ENCODE data around the gene UXT. TPM values are rescaled to one million over a fixed set of nuclear protein-coding genes. Genes with fewer than 3 reads are reported as not detected.
"Not testable (repeated sequence)": the region's sequence is repeated elsewhere in the genome, so short reads cannot be mapped to it uniquely, and the experiment has no call there.

UXT gene
- total and polyA plus RNA-seq, 4 donors = 34.0 to 99.0 (median 65.3) TPM

DNA sequence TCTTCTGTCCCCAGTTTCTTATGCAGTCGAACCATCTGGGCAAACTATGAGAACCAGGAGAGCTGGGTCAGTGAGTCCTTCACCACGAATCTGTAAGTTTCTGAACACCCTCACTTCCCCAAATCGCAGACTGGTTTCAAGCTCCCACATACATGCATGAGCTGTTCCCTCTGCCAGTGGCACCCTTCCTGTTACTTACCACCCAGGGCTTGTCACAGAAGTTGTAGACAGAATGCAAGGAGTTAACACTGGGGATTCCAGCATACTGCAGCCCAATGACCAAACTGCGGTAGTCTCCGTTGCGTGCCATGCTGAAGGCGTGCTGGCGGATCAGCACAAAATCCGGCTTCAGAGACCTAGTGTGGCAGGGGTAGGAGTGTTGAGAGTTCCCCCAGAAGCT, 54.0 kb downstream of the UXT start:
- H3K4me3 ChIP-seq (ENCODE audit: low read depth in 1 of 3, low read length in 3 of 3) = no peak overlapping the region
- H3K27me3 ChIP-seq (ENCODE audit: control insufficient read depth in 4 of 4, insufficient read depth in 4 of 4, low read length in 3 of 4) = no peaks in the 10 kb centered on the region
- 70% methylated on average over 9 of the region's 9 CpGs for WGBS
- H3K27ac ChIP-seq (ENCODE audit: low read depth in 1 of 2, low read length in 2 of 2) = no peak overlapping the region
- H3K36me3 ChIP-seq (ENCODE audit: control insufficient read depth in 4 of 4, insufficient read depth in 3 of 4, low read depth in 1 of 4, low read length in 3 of 4) = no peaks in the 10 kb centered on the region
- H3K9ac ChIP-seq (ENCODE audit: low read depth in 1 of 2, low read length in 2 of 2) = no peak overlapping the region
- DNase-seq (ENCODE audit: low spot score) = no peak
- H3K9me3 ChIP-seq (ENCODE audit: control insufficient read depth in 4 of 4, low read length in 3 of 4) = no peaks in the 10 kb centered on the region
- no peak for TF ChIP-seq TAF1 (conservative IDR thresholded peaks at IDR 0.05)
- no peak for TF ChIP-seq RXRA (IDR thresholded peaks at IDR 0.05)
- TF ChIP-seq JUND (IDR thresholded peaks at IDR 0.05) = no peak
- no peak for TF ChIP-seq SP1 (IDR thresholded peaks at IDR 0.05)
- TF ChIP-seq HNF4G (IDR thresholded peaks at IDR 0.05) = no peak
- TF ChIP-seq ZBTB33 (IDR thresholded peaks at IDR 0.05) = no peak
- TF ChIP-seq HNF4A (conservative IDR thresholded peaks at IDR 0.05) = no peak
- TF ChIP-seq GABPA (IDR thresholded peaks at IDR 0.05 in 1 of 2, conservative IDR thresholded peaks at IDR 0.05 in 1 of 2) = no peak
- TF ChIP-seq, protein P1, sequence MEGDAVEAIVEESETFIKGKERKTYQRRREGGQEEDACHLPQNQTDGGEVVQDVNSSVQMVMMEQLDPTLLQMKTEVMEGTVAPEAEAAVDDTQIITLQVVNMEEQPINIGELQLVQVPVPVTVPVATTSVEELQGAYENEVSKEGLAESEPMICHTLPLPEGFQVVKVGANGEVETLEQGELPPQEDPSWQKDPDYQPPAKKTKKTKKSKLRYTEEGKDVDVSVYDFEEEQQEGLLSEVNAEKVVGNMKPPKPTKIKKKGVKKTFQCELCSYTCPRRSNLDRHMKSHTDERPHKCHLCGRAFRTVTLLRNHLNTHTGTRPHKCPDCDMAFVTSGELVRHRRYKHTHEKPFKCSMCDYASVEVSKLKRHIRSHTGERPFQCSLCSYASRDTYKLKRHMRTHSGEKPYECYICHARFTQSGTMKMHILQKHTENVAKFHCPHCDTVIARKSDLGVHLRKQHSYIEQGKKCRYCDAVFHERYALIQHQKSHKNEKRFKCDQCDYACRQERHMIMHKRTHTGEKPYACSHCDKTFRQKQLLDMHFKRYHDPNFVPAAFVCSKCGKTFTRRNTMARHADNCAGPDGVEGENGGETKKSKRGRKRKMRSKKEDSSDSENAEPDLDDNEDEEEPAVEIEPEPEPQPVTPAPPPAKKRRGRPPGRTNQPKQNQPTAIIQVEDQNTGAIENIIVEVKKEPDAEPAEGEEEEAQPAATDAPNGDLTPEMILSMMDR (IDR thresholded peaks at IDR 0.05; ENCODE audit: low read depth, low read length, missing input control) = no peak
- TF ChIP-seq ATF3 (IDR thresholded peaks at IDR 0.05) = no peak
- TF ChIP-seq, protein P2, sequence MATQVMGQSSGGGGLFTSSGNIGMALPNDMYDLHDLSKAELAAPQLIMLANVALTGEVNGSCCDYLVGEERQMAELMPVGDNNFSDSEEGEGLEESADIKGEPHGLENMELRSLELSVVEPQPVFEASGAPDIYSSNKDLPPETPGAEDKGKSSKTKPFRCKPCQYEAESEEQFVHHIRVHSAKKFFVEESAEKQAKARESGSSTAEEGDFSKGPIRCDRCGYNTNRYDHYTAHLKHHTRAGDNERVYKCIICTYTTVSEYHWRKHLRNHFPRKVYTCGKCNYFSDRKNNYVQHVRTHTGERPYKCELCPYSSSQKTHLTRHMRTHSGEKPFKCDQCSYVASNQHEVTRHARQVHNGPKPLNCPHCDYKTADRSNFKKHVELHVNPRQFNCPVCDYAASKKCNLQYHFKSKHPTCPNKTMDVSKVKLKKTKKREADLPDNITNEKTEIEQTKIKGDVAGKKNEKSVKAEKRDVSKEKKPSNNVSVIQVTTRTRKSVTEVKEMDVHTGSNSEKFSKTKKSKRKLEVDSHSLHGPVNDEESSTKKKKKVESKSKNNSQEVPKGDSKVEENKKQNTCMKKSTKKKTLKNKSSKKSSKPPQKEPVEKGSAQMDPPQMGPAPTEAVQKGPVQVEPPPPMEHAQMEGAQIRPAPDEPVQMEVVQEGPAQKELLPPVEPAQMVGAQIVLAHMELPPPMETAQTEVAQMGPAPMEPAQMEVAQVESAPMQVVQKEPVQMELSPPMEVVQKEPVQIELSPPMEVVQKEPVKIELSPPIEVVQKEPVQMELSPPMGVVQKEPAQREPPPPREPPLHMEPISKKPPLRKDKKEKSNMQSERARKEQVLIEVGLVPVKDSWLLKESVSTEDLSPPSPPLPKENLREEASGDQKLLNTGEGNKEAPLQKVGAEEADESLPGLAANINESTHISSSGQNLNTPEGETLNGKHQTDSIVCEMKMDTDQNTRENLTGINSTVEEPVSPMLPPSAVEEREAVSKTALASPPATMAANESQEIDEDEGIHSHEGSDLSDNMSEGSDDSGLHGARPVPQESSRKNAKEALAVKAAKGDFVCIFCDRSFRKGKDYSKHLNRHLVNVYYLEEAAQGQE (IDR thresholded peaks at IDR 0.05) = no peak
- TF ChIP-seq RAD21 (IDR thresholded peaks at IDR 0.05) = no peak
- TF ChIP-seq EGR1 (IDR thresholded peaks at IDR 0.05; ENCODE audit: low read depth in 2 of 2) = no peak
- no peak for TF ChIP-seq FOXA2 (IDR thresholded peaks at IDR 0.05)
- H3K4me1 ChIP-seq (ENCODE audit: control insufficient read depth in 4 of 4, insufficient read depth in 4 of 4, low read length in 3 of 4) = no peaks in the 10 kb centered on the region

GRCh38 chrX:47603125-47603524, 55.9 kb downstream of the UXT start:
- not testable (repeated sequence) for H3K9ac ChIP-seq (ENCODE audit: low read depth in 1 of 2, low read length in 2 of 2); H3K4me1 ChIP-seq (ENCODE audit: control insufficient read depth in 4 of 4, insufficient read depth in 4 of 4, low read length in 3 of 4); H3K27me3 ChIP-seq (ENCODE audit: control insufficient read depth in 4 of 4, insufficient read depth in 4 of 4, low read length in 3 of 4); DNase-seq (ENCODE audit: low spot score); H3K9me3 ChIP-seq (ENCODE audit: control insufficient read depth in 4 of 4, low read length in 3 of 4); H3K36me3 ChIP-seq (ENCODE audit: control insufficient read depth in 4 of 4, insufficient read depth in 3 of 4, low read depth in 1 of 4, low read length in 3 of 4); H3K4me3 ChIP-seq (ENCODE audit: low read depth in 1 of 3, low read length in 3 of 3); H3K27ac ChIP-seq (ENCODE audit: low read depth in 1 of 2, low read length in 2 of 2)
- 97% methylated on average over 4 of the region's 4 CpGs for WGBS

Other genes with a start within 250 kb of the UXT start
- gene ZNF41, start 176.0 kb downstream of the UXT start, total RNA-seq = 1 to 10 TPM; 2.9 to 5.0 TPM
- 1 to 10 TPM; 1.9 to 2.2 TPM for gene ZNF41, start 176.0 kb downstream of the UXT start, polyA plus RNA-seq
- gene ARAF, start 98.0 kb downstream of the UXT start, total RNA-seq = 10 to 100 TPM; 16.2 to 32.4 TPM
- 10 to 100 TPM; 45.4 to 59.8 TPM for gene ARAF, start 98.0 kb downstream of the UXT start, polyA plus RNA-seq
- 10 to 100 TPM; 18.0 to 79.4 TPM for gene TIMP1, start 76.7 kb downstream of the UXT start, total RNA-seq
- gene TIMP1, start 76.7 kb downstream of the UXT start, polyA plus RNA-seq = 1,000 to 10,000 TPM in 1 of 2 donors, 100 to 1,000 TPM in 1; 213 to 1,609 TPM
- under 1 TPM; 0.09 to 0.33 TPM for gene SYN1, start 39.3 kb downstream of the UXT start, total RNA-seq
- 1 to 10 TPM in 1 of 2 donors, under 1 TPM in 1; 0.86 to 2.5 TPM for gene SYN1, start 39.3 kb downstream of the UXT start, polyA plus RNA-seq
- gene CFP, start 29.2 kb downstream of the UXT start, total RNA-seq = 10 to 100 TPM; 14.1 to 19.0 TPM
- 10 to 100 TPM; 10.0 to 26.0 TPM for gene CFP, start 29.2 kb downstream of the UXT start, polyA plus RNA-seq
- gene ELK1, start 8.6 kb downstream of the UXT start, total RNA-seq = 10 to 100 TPM in 1 of 2 donors, 1 to 10 TPM in 1; 6.2 to 14.1 TPM
- gene ELK1, start 8.6 kb downstream of the UXT start, polyA plus RNA-seq = 10 to 100 TPM in 1 of 2 donors, 1 to 10 TPM in 1; 9.1 to 20.2 TPM
- 1 to 10 TPM; 3.0 to 5.4 TPM for gene ZNF81, start 177.7 kb upstream of the UXT start, total RNA-seq
- under 1 TPM; 0.74 to 0.99 TPM for gene ZNF81, start 177.7 kb upstream of the UXT start, polyA plus RNA-seq

All from liver (tissue), 9 donors.